CD14-positive monocyte (primary cell): ENCODE results near the gene TM2D3. TPM values are rescaled to one million over a fixed set of nuclear protein-coding genes. Genes with fewer than 3 reads are reported as not detected.

ENCODE experiments used
- DNase-seq, 3 donors: peaks; one replicate each; pipeline ENCODE4 v3.0.0-alpha.2; 2011 to 2022
- H2AFZ ChIP-seq: 2 replicates; pipeline ENCODE4 v1.6.0; 2012; ENCODE audit warnings: mild to moderate bottlenecking, low read depth, low read length, inconsistent platforms; ENCODE audit not compliant: insufficient read depth, poor library complexity, severe bottlenecking
- H3K27ac ChIP-seq, 2 donors: 1 replicate in 1 of 2; 2 replicates in 1 of 2; pipeline ENCODE4 v1.5.1; 2012 to 2013; ENCODE audit warnings: low read length in 2 of 2, control low read depth in 1 of 2, inconsistent platforms in 1 of 2, low read depth in 1 of 2, mild to moderate bottlenecking in 1 of 2
- H3K27me3 ChIP-seq, 2 donors: one replicate each; pipeline versions ENCODE4 v1.6.0 to v1.6.1; 2011 to 2013; ENCODE audit warnings: low read length in 2 of 2; ENCODE audit not compliant: control insufficient read depth in 2 of 2, insufficient read depth in 2 of 2
- H3K36me3 ChIP-seq, 2 donors: replicated peaks in 1 of 2; 1 replicate in 1 of 2; 2 replicates in 1 of 2; pipeline versions ENCODE4 v1.5.1 to v1.6.1; 2012 to 2013; ENCODE audit warnings: low read length in 2 of 2, control low read depth in 1 of 2, inconsistent platforms in 1 of 2, mild to moderate bottlenecking in 1 of 2; ENCODE audit not compliant: insufficient read depth in 2 of 2, control insufficient read depth in 1 of 2
- H3K4me1 ChIP-seq, 2 donors: 1 replicate in 1 of 2; 2 replicates in 1 of 2; pipeline versions ENCODE4 v1.5.1 to v1.6.1; 2012 to 2013; ENCODE audit warnings: low read length in 2 of 2, control low read depth in 1 of 2, inconsistent platforms in 1 of 2, mild to moderate bottlenecking in 1 of 2, moderate library complexity in 1 of 2; ENCODE audit not compliant: insufficient read depth in 2 of 2, control insufficient read depth in 1 of 2
- H3K4me2 ChIP-seq: replicated peaks from 2 replicates; pipeline ENCODE3; 2012; ENCODE audit warnings: low read length, moderate library complexity, mild to moderate bottlenecking; ENCODE audit not compliant: poor library complexity, severe bottlenecking; ENCODE audit errors: extremely low read depth
- H3K4me3 ChIP-seq, 3 experiments: fragments of 200-600 bp in 1 of 3; sonication (generic) in 1 of 3; replicated peaks in 1 of 3; 1 replicate in 2 of 3; 2 replicates in 1 of 3; pipeline ENCODE4 v1.5.1; 2011 to 2013; ENCODE audit warnings: low read length in 3 of 3, mild to moderate bottlenecking in 3 of 3, control low read depth in 2 of 3, low read depth in 2 of 3, inconsistent platforms in 1 of 3, moderate library complexity in 1 of 3
- H3K79me2 ChIP-seq: 2 replicates; pipeline ENCODE4 v1.6.0; 2012; ENCODE audit warnings: mild to moderate bottlenecking, control low read depth, inconsistent platforms, low read length, moderate library complexity; ENCODE audit not compliant: insufficient read depth
- H3K9ac ChIP-seq: 2 replicates; pipeline ENCODE4 v1.6.0; 2017; ENCODE audit warnings: low read length, mild to moderate bottlenecking; ENCODE audit not compliant: insufficient read depth, poor library complexity, severe bottlenecking
- H3K9me3 ChIP-seq, 2 donors: replicated peaks in 1 of 2; 1 replicate in 1 of 2; 2 replicates in 1 of 2; pipeline versions ENCODE4 v1.5.1 to v1.6.1; 2012 to 2013; ENCODE audit warnings: low read length in 2 of 2, control low read depth in 1 of 2; ENCODE audit not compliant: control insufficient read depth in 1 of 2, insufficient read depth in 1 of 2
- H4K20me1 ChIP-seq: 2 replicates; pipeline ENCODE4 v1.6.0; 2012; ENCODE audit warnings: mild to moderate bottlenecking, low read length, control low read depth, moderate library complexity; ENCODE audit not compliant: insufficient read depth
- H3K27ac Mint-ChIP-seq, 7 donors: one replicate each; pipeline ENCODE4 v1.8.0; 2020; ENCODE audit warnings: mild to moderate bottlenecking in 7 of 7, mixed read lengths in 7 of 7, moderate library complexity in 6 of 7, inconsistent platforms in 2 of 7
- H3K27me3 Mint-ChIP-seq, 3 donors: one replicate each; pipeline ENCODE4 v1.8.0; 2021 to 2022; ENCODE audit warnings: low read depth in 3 of 3, mild to moderate bottlenecking in 3 of 3, mixed read lengths in 3 of 3, moderate library complexity in 3 of 3, inconsistent platforms in 1 of 3
- H3K36me3 Mint-ChIP-seq, 2 donors: one replicate each; pipeline ENCODE4 v1.8.0; 2020; ENCODE audit warnings: mixed read lengths in 2 of 2, inconsistent platforms in 1 of 2, mild to moderate bottlenecking in 1 of 2
- H3K4me1 Mint-ChIP-seq: one replicate; pipeline ENCODE4 v1.8.0; 2020; ENCODE audit warnings: mild to moderate bottlenecking, mixed read lengths
- H3K4me3 Mint-ChIP-seq, 2 donors: one replicate each; pipeline ENCODE4 v1.8.0; 2020; ENCODE audit warnings: mild to moderate bottlenecking in 2 of 2, mixed read lengths in 2 of 2, moderate library complexity in 1 of 2
- H3K9me3 Mint-ChIP-seq, 7 donors: one replicate each; pipeline ENCODE4 v1.8.0; 2020 to 2022; ENCODE audit warnings: mixed read lengths in 7 of 7, mild to moderate bottlenecking in 6 of 7, moderate library complexity in 6 of 7, inconsistent platforms in 2 of 7
- WGBS: methylation state at CpG from one replicate; pipeline ENCODE4 v1.1.5; 2013; ENCODE audit warnings: missing lambda C conversion rate; ENCODE audit not compliant: insufficient coverage; 5-methylcytosine and 5-hydroxymethylcytosine counted together
- intact Hi-C, 2 donors: fragments of 100-400 bp; cut with micrococcal nuclease; formaldehyde crosslinking; loops; one replicate each; pipeline versions ENCODE4 v1.15.0 to v1.15.1; 2023
- polyA plus RNA-seq, 3 donors: library from polyadenylated mRNA; depleted of rRNA in 1 of 3; unstranded in 2 of 3; stranded (reverse) in 1 of 3; fragments of 300-500 nt in 2 of 3; fragments of >200 nt in 1 of 3; fragmentation: Illumina TruSeq in 2 of 3; gene quantifications; 1 replicate in 2 of 3; 2 replicates in 1 of 3; pipeline ENCODE4 v1.2.3, GENCODE V29; 2012 to 2021
- TF ChIP-seq, protein P1 (sequence below): fragments of 200-600 bp; IDR thresholded peaks from one replicate; pipeline ENCODE4 v1.8.0; 2022; ENCODE audit warnings: antibody characterized with exemption, mild to moderate bottlenecking

Gene TM2D3
- polyA plus RNA-seq, 3 donors: 22.9 to 54.6 (median 26.5) TPM

DNA sequence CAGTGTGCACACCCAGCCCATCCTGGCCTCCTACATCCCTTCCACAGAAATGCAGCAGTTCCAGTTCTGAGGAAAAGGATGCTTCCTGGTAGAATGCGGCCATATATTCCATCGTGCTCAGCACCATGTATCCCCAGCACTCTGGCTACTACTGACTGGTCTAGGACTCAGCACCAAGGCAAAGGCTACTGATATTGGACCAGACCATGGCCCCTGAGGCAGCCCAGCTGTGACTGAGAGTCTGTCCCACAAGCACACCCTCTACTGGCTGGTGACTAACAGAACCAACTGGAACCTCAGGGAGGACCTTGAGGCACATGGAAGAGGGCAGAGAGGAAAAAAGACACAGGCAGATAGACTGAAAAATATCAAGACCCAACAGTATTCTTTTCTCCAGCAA is 42.1 kb upstream of the TM2D3 start:
- Histone ChIP-seq H3K27me3 (no peaks in the 10 kb centered on the region), H4K20me1 (no peaks in the 10 kb centered on the region), H3K4me3 (no peak overlapping the region), H3K27ac (no peak overlapping the region), H3K9me3 (no peaks in the 10 kb centered on the region), H3K79me2 (no peaks in the 10 kb centered on the region), H3K4me1 (no peaks in the 10 kb centered on the region), H2AFZ (no peak overlapping the region), H3K36me3 (peaks cover 0 to 21% of the 10 kb centered on the region in 2 donors), H3K9ac (no peak overlapping the region), H3K4me2 (no peak overlapping the region)
- TF ChIP-seq, protein P1, sequence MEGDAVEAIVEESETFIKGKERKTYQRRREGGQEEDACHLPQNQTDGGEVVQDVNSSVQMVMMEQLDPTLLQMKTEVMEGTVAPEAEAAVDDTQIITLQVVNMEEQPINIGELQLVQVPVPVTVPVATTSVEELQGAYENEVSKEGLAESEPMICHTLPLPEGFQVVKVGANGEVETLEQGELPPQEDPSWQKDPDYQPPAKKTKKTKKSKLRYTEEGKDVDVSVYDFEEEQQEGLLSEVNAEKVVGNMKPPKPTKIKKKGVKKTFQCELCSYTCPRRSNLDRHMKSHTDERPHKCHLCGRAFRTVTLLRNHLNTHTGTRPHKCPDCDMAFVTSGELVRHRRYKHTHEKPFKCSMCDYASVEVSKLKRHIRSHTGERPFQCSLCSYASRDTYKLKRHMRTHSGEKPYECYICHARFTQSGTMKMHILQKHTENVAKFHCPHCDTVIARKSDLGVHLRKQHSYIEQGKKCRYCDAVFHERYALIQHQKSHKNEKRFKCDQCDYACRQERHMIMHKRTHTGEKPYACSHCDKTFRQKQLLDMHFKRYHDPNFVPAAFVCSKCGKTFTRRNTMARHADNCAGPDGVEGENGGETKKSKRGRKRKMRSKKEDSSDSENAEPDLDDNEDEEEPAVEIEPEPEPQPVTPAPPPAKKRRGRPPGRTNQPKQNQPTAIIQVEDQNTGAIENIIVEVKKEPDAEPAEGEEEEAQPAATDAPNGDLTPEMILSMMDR: no peak
- DNase-seq: no peak
- no peaks in the 10 kb centered on the region for H3K4me1 Mint-ChIP-seq
- peaks cover 0 to 2% (median 0%) of the 10 kb centered on the region in 7 donors for H3K9me3 Mint-ChIP-seq
- intact Hi-C loops: no loop called here
- 100% methylated on average over 1 of the region's 2 CpGs for WGBS
- H3K27me3 Mint-ChIP-seq: no peaks in the 10 kb centered on the region
- no peak overlapping the region for H3K27ac Mint-ChIP-seq
- peaks cover 21 to 32% of the 10 kb centered on the region in 2 donors for H3K36me3 Mint-ChIP-seq
- no peak overlapping the region for H3K4me3 Mint-ChIP-seq

DNA sequence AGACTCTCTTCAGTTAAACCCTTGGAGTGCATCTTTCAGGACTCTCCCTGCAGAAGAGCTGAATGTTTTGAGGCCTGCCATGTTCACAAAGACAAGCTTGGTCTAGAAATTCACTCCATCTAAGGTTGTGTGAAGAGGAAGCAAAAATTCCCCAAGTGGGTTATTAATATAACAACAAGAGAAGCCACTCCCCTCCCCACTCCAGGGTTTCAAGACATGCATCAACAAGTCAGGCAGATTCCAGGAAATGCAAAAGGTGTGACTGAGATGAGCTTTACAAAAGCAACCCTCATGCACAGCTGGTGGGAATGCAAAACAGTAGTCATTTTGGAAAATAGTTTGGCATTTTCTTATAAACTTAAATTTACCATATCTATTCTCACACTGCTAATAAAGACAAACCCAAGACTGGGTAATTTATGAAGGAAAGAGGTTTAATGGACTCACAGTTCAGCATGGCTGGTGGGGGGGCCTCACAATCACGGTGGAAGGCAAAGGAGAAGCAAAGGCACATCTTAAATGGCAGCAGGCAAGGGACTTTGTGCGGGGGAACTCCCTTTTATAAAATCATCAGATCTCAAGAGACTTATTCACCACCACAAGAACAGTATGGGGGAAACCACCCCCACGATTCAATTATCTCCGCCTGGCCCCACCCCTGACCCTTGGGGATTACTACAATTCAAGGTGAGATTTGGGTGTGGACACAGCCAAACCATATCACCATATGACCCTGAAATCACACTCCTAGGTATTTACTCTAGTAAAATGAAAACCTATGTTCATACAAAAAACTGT is 40.8 kb upstream of the TM2D3 start:
- H3K27ac Mint-ChIP-seq: peak overlapping the region in 1 of 7 donors; percentile 69
- Histone ChIP-seq H3K9ac (no peak overlapping the region), H3K36me3 (peaks cover 0 to 11% of the 10 kb centered on the region in 2 donors), H3K27ac (no peak overlapping the region), H3K27me3 (no peaks in the 10 kb centered on the region), H4K20me1 (no peaks in the 10 kb centered on the region), H3K4me1 (no peaks in the 10 kb centered on the region), H3K4me3 (no peak overlapping the region), H3K9me3 (no peaks in the 10 kb centered on the region), H2AFZ (no peak overlapping the region), H3K4me2 (no peak overlapping the region), H3K79me2 (no peaks in the 10 kb centered on the region)
- no peaks in the 10 kb centered on the region for H3K27me3 Mint-ChIP-seq
- TF ChIP-seq, protein P1: no peak
- peaks cover 0 to 2% (median 0%) of the 10 kb centered on the region in 7 donors for H3K9me3 Mint-ChIP-seq
- H3K4me1 Mint-ChIP-seq: no peaks in the 10 kb centered on the region
- no peak overlapping the region for H3K4me3 Mint-ChIP-seq
- intact Hi-C loops: no loop called here
- no peak for DNase-seq
- no CpG with 5 or more reads among the region's 4 CpGs for WGBS
- H3K36me3 Mint-ChIP-seq: peaks cover 20 to 25% of the 10 kb centered on the region in 2 donors
